Spleen (tissue), 11 donors: ENCODE measurements around the gene TRAF4. TPM values are rescaled to one million over a fixed set of nuclear protein-coding genes. Genes with fewer than 3 reads are reported as not detected.
"Not testable (repeated sequence)": the region's sequence is repeated elsewhere in the genome, so short reads cannot be mapped to it uniquely, and the experiment has no call there.

Experiments
- DNase-seq: peaks from one replicate; pipeline ENCODE4 v3.0.0-alpha.2; 2020
- H3K27ac ChIP-seq, 8 donors: fragments of 200-600 bp; sonication (generic) in 7 of 8; 1 replicate in 4 of 8; 2 replicates in 4 of 8; pipeline versions ENCODE4 v1.5.0 to v1.8.0; 2016 to 2021; ENCODE audit warnings: inconsistent platforms in 4 of 8, mild to moderate bottlenecking in 4 of 8, moderate library complexity in 1 of 8
- H3K27me3 ChIP-seq, 7 donors: fragments of 200-600 bp; sonication (generic) in 6 of 7; replicated peaks in 1 of 7; 1 replicate in 4 of 7; 2 replicates in 3 of 7; pipeline versions ENCODE4 v1.5.0 to v1.8.0; 2016 to 2021; ENCODE audit warnings: inconsistent platforms in 3 of 7, mild to moderate bottlenecking in 1 of 7
- H3K36me3 ChIP-seq, 6 donors: fragments of 200-600 bp; sonication (generic) in 5 of 6; 1 replicate in 4 of 6; 2 replicates in 2 of 6; pipeline versions ENCODE4 v1.5.0 to v1.8.0; 2016 to 2021; ENCODE audit warnings: inconsistent platforms in 2 of 6
- H3K4me1 ChIP-seq, 6 donors: fragments of 200-600 bp; sonication (generic) in 5 of 6; 1 replicate in 3 of 6; 2 replicates in 3 of 6; pipeline versions ENCODE4 v1.5.0 to v1.8.0; 2016 to 2021; ENCODE audit warnings: inconsistent platforms in 3 of 6
- H3K4me3 ChIP-seq, 8 donors: fragments of 200-600 bp; sonication (generic) in 7 of 8; 1 replicate in 4 of 8; 2 replicates in 4 of 8; pipeline versions ENCODE4 v1.5.0 to v1.8.0; 2016 to 2021; ENCODE audit warnings: inconsistent platforms in 4 of 8, mild to moderate bottlenecking in 4 of 8, moderate library complexity in 2 of 8
- H3K9me3 ChIP-seq, 8 donors: fragments of 200-600 bp; sonication (generic) in 7 of 8; 1 replicate in 4 of 8; 2 replicates in 4 of 8; pipeline versions ENCODE4 v1.5.0 to v1.8.0; 2016 to 2021; ENCODE audit warnings: inconsistent platforms in 4 of 8
- POLR2A ChIP-seq, 3 donors: fragments of 450-650 bp; IDR thresholded peaks; one replicate each; pipeline ENCODE4 v1.5.1; 2017; ENCODE audit warnings: antibody characterized with exemption in 3 of 3, mild to moderate bottlenecking in 1 of 3
- POLR2AphosphoS5 ChIP-seq, 3 donors: sonication (generic); formaldehyde crosslinking; IDR thresholded peaks; one replicate each; pipeline ENCODE4 v1.5.1; 2017; ENCODE audit warnings: antibody characterized with exemption in 3 of 3
- WGBS, 5 donors: extraction: QIAGEN DNeasy Blood & Tissue Kit in 3 of 5; methylation state at CpG; one replicate each; pipeline versions ENCODE4 v1.1.5 to v1.1.7; 2013 to 2018; 5-methylcytosine and 5-hydroxymethylcytosine counted together
- intact Hi-C: fragments of 100-400 bp; cut with DNase I; formaldehyde crosslinking; loops from one replicate; pipeline ENCODE4 v1.15.0; 2023; ENCODE audit warnings: low total_unique reads
- polyA plus RNA-seq, 3 donors: library from polyadenylated mRNA; stranded (reverse); fragments of 200-250 nt; gene quantifications; one replicate each; pipeline ENCODE4 v1.2.1, GENCODE V29; 2013
- total RNA-seq, 7 donors: library from RNA; depleted of rRNA in 3 of 7; stranded (reverse); fragments of >200 nt in 3 of 7; fragmentation: NEBNext Ultra II Directional in 4 of 7; extraction: Animal tissue kit (Norgen Biotek cat#: 25700) in 4 of 7; gene quantifications; one replicate each; pipeline versions ENCODE4 v1.1.0 to v1.2.1, GENCODE V29; 2016 to 2021
- TF ChIP-seq, protein P1 (sequence below), 11 experiments: fragments of 200-600 bp in 7 of 11; fragments of 450-650 bp in 4 of 11; sonication (generic) in 4 of 11; IDR thresholded peaks in 8 of 11; conservative IDR thresholded peaks in 3 of 11; 1 replicate in 7 of 11; 2 replicates in 4 of 11; pipeline versions ENCODE4 v1.4.0 to v1.8.0; 2016 to 2021; ENCODE audit warnings: antibody characterized with exemption in 11 of 11, inconsistent platforms in 4 of 11, mild to moderate bottlenecking in 1 of 11
- donor health status: healthy with polysubstance abuse.
- donor health status: DM: no; HTN: no; CAD: no; lungs with moderate emphysema.
- donor health status: DM: no; HTN: no; CAD: no.
- donor health status: Bipolar disorder and iron deficiency.
- donor health status: healthy.
- donor health status: DM: no; HTN: no; CAD: no.
- donor health status: DM: yes; HTN: yes; CAD: no.

The TRAF4 gene
- total and polyA plus RNA-seq, 10 donors = 19.8 to 75.5 (median 34.2) TPM

DNA sequence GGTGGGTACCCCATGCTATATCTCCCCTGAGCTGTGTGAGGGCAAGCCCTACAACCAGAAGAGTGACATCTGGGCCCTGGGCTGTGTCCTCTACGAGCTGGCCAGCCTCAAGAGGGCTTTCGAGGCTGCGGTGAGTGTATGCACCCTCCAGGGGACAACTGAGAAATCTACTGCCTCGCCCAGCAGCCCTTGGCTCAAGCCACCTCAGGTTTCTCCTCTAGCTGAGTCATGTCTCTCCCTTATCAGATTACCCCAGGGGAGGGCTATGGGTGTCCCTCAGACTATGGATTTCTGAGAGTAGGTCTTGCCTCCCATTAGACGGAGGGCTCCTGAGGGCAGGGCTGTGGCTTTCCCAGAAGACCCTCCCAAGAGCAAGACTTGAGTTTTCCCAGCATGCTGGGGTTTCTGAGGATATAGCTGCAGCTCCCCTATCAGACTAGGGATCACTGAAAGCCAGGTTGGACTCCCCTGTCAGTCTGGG lies 8.5 kb upstream of the TRAF4 start:
- peaks cover 3 to 50% (median 20%) of the 10 kb centered on the region in 6 donors for H3K4me1 ChIP-seq
- no peak overlapping the region for H3K27ac ChIP-seq
- 84 to 91% (median 86%) methylated on average over 5 of the region's 5 CpGs for WGBS, 5 donors
- H3K4me3 ChIP-seq = no peak overlapping the region
- intact Hi-C loops = no loop called here
- H3K27me3 ChIP-seq = no peaks in the 10 kb centered on the region
- no peak for DNase-seq
- TF ChIP-seq, protein P1, sequence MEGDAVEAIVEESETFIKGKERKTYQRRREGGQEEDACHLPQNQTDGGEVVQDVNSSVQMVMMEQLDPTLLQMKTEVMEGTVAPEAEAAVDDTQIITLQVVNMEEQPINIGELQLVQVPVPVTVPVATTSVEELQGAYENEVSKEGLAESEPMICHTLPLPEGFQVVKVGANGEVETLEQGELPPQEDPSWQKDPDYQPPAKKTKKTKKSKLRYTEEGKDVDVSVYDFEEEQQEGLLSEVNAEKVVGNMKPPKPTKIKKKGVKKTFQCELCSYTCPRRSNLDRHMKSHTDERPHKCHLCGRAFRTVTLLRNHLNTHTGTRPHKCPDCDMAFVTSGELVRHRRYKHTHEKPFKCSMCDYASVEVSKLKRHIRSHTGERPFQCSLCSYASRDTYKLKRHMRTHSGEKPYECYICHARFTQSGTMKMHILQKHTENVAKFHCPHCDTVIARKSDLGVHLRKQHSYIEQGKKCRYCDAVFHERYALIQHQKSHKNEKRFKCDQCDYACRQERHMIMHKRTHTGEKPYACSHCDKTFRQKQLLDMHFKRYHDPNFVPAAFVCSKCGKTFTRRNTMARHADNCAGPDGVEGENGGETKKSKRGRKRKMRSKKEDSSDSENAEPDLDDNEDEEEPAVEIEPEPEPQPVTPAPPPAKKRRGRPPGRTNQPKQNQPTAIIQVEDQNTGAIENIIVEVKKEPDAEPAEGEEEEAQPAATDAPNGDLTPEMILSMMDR (IDR thresholded peaks at IDR 0.05 in 8 of 11, conservative IDR thresholded peaks at IDR 0.05 in 3 of 11) = no peak
- TF ChIP-seq POLR2A (IDR thresholded peaks at IDR 0.05) (no peak), POLR2AphosphoS5 (IDR thresholded peaks at IDR 0.05) (no peak)
- H3K9me3 ChIP-seq = no peaks in the 10 kb centered on the region
- peaks cover 0 to 26% (median 2%) of the 10 kb centered on the region in 6 donors for H3K36me3 ChIP-seq

DNA sequence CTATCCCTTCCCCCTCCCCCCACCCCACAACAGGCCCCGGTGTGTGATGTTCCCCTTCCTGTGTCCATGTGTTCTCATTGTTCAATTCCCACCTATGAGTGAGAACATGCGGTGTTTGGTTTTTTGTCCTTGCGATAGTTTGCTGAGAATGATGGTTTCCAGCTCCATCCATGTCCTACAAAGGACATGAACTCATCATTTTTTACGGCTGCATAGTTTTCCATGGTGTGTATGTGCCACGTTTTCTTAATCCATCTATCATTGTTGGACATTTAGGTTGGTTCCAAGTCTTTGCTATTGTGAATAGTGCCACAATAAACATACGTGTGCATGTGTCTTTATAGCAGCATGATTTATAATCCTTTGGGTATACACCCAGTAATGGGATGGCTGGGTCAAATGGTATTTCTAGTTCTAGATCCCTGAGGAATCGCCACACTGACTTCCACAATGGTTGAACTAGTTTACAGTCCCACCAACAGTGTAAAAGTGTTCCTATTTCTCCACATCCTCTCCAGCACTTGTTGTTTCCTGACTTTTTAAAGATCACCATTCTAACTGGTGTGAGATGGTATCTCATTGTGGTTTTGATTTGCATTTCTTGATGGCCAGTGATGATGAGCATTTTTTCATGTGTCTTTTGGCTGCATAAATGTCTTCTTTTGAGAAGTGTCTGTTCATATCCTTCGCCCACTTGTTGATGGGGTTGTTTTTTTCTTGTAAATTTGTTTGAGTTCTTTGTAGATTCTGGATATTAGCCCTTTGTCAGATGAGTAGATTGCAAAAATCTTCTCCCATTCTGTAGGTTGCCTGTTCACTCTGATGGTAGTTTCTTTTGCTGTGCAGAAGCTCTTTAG lies 7.7 kb upstream of the TRAF4 start:
- intact Hi-C loops, DNase-seq, H3K4me3 ChIP-seq, H3K27me3 ChIP-seq, H3K27ac ChIP-seq, H3K9me3 ChIP-seq: not testable (repeated sequence)
- peaks cover 6 to 59% (median 28%) of the 10 kb centered on the region in 6 donors for H3K4me1 ChIP-seq
- 91 to 99% (median 92%) methylated on average over 5 to 8 of the region's 8 CpGs for WGBS, 5 donors
- peaks cover 0 to 26% (median 2%) of the 10 kb centered on the region in 6 donors for H3K36me3 ChIP-seq

- peaks cover 9 to 70% (median 40%) of the 10 kb centered on the region in 6 donors for H3K4me1 ChIP-seq
- DNase-seq = no peak
- intact Hi-C loops = no loop called here
- peak overlapping the region in 1 of 8 donors; percentile 49 for H3K4me3 ChIP-seq
- peak overlapping the region in 5 of 8 donors; percentile 26 to 96 (median 83) for H3K27ac ChIP-seq
- TF ChIP-seq, protein P1 (IDR thresholded peaks at IDR 0.05 in 8 of 11, conservative IDR thresholded peaks at IDR 0.05 in 3 of 11) = no peak
- TF ChIP-seq POLR2A (IDR thresholded peaks at IDR 0.05) (no peak), POLR2AphosphoS5 (IDR thresholded peaks at IDR 0.05) (no peak)
- no peaks in the 10 kb centered on the region for H3K27me3 ChIP-seq
- WGBS, 5 donors = 93 to 98% (median 96%) methylated on average over 7 to 12 of the region's 12 CpGs
- no peaks in the 10 kb centered on the region for H3K9me3 ChIP-seq
- H3K36me3 ChIP-seq = peaks cover 0 to 26% (median 2%) of the 10 kb centered on the region in 6 donors
Observed at GRCh38 chr17:28737316-28737715, 6.5 kb upstream of the TRAF4 start.

DNA sequence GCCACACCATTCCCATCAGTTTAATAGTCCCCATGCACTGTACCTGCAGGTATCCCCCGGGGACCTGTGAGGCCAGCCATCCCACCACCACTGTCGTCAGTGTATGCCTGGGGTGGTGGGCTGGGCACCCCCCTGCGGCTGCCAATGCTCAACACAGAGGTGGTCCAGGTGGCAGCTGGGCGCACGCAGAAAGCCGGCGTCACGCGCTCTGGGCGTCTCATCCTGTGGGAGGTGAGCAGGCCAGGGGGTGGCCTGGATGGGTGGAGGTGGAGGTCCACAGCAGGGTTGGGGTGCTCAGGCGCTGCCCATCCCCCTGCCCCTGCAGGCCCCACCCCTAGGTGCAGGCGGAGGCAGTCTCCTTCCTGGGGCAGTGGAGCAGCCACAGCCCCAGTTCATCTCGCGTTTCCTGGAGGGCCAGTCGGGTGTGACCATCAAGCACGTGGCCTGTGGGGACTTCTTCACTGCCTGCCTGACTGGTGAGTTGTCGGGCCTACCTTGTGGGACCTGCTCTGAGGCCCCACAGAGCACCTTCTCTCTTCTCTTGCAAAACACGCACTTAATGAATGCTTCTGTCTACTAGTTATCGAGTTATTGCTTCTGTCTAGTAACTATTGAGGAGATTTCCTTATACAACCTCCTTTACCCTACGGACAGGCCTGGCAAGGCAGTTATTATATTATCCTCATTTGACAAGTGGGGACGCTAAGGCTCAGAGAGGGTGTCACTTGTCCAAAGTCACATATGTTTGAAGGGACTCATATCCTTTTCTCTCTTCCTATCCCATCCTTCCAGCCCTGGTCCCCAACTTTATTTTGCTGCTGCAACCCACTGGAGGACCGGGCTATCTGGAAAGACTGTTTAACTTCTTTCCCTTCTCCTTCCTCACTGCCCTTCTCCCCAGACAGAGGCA lies 5.8 kb upstream of the TRAF4 start:
- intact Hi-C loops = no loop called here
- H3K9me3 ChIP-seq = no peaks in the 10 kb centered on the region
- peak overlapping the region in 1 of 8 donors; percentile 49 for H3K4me3 ChIP-seq
- no peaks in the 10 kb centered on the region for H3K27me3 ChIP-seq
- H3K27ac ChIP-seq = peak overlapping the region; percentile 26 to 96 (median 66)
- peak; percentile 94 for DNase-seq
- H3K4me1 ChIP-seq = peaks cover 9 to 78% (median 47%) of the 10 kb centered on the region in 6 donors
- TF ChIP-seq, protein P1 (IDR thresholded peaks at IDR 0.05 in 8 of 11, conservative IDR thresholded peaks at IDR 0.05 in 3 of 11) = peak in 1 of 11 experiments; percentile 6
- TF ChIP-seq POLR2AphosphoS5 (IDR thresholded peaks at IDR 0.05) (peak; percentile 58 to 83 (median 77)), POLR2A (IDR thresholded peaks at IDR 0.05) (no peak)
- H3K36me3 ChIP-seq = peaks cover 0 to 26% (median 2%) of the 10 kb centered on the region in 6 donors
- 66 to 81% (median 71%) methylated on average over 18 to 22 of the region's 22 CpGs for WGBS, 5 donors
